ENCODE data around the gene CYP1A1. TPM values are rescaled to one million over a fixed set of nuclear protein-coding genes. Genes with fewer than 3 reads are reported as not detected.
A peak's percentile ranks its signal among the peaks of the same experiment; 100 is the strongest.

CYP1A1 gene
- total and polyA plus RNA-seq, 2 experiments from 2014 or later = 0.16 to 1.4 TPM

- Histone ChIP-seq H3K4me3 (no peak overlapping the region), H3K9me2 (ENCODE audit: insufficient read depth) (no peaks in the 10 kb centered on the region), H3K27ac (ENCODE audit: low read depth) (no peak overlapping the region), H2AFZ (peak overlapping the region; percentile 66; the same call in 1 of the 2 replicates), H3K27me3 (ENCODE audit: insufficient read depth) (no peaks in the 10 kb centered on the region), H3F3A (replicated peaks; ENCODE audit: low read depth) (0 out of 2 replicates have a peak, but pooled peaks cover 3% of the 10 kb centered on the region), H3K4me2 (no peak overlapping the region), H4K20me1 (replicated peaks; ENCODE audit: insufficient read depth) (no peaks in the 10 kb centered on the region), H3K4me1 (ENCODE audit: insufficient read depth) (peaks cover 8% of the 10 kb centered on the region; the same call in 1 of the 2 replicates), H3K36me3 (ENCODE audit: insufficient read depth) (no peaks in the 10 kb centered on the region), H3K79me2 (replicated peaks; ENCODE audit: insufficient read depth) (no peaks in the 10 kb centered on the region)
- peaks cover 25% of the 10 kb centered on the region; the same call in 2 of the 3 replicates for H3K4me1 Mint-ChIP-seq
- ATAC-seq (no peak), DNase-seq (ENCODE audit: low spot score) (no peak)
- TF ChIP-seq CTCF (conservative IDR thresholded peaks at IDR 0.05; ENCODE audit: low read depth in 2 of 2) = no peak
- TF ChIP-seq ZNF462 (CRISPR knock-in tag; IDR thresholded peaks at IDR 0.05) = no peak
- TF ChIP-seq ZNF331 (CRISPR knock-in tag; IDR thresholded peaks at IDR 0.05; ENCODE audit: low read depth) = no peak
- TF ChIP-seq EZH2 (IDR thresholded peaks at IDR 0.05; ENCODE audit: low read depth, unreplicated experiment) = no peak
- TF ChIP-seq STAT1 (IDR thresholded peaks at IDR 0.05; ENCODE audit: unreplicated experiment) = no peak
- TF ChIP-seq CREB1 (CRISPR knock-in tag; IDR thresholded peaks at IDR 0.05; ENCODE audit: low read depth) = no peak
- TF ChIP-seq ETS1 (IDR thresholded peaks at IDR 0.05) = no peak
- no peak for TF ChIP-seq JUNB (IDR thresholded peaks at IDR 0.05; ENCODE audit: unreplicated experiment)
- no peak for TF ChIP-seq ZNF114 (CRISPR knock-in tag; IDR thresholded peaks at IDR 0.05)
- TF ChIP-seq REST (IDR thresholded peaks at IDR 0.05; ENCODE audit: unreplicated experiment) = no peak
- no peak for TF ChIP-seq EZH2phosphoT487 (IDR thresholded peaks at IDR 0.05; ENCODE audit: unreplicated experiment)
- TF ChIP-seq POLR2AphosphoS5 (IDR thresholded peaks at IDR 0.05; ENCODE audit: low read depth) = no peak
- TF ChIP-seq NANOG (IDR thresholded peaks at IDR 0.05; ENCODE audit: borderline replicate concordance) = no peak
- H3K27ac Mint-ChIP-seq = no peak overlapping the region
- H3K27me3 Mint-ChIP-seq (ENCODE audit: insufficient read depth, low read depth, poor library complexity) = peaks cover 17% of the 10 kb centered on the region
- H3K9me3 Mint-ChIP-seq = no peaks in the 10 kb centered on the region
- no peak overlapping the region for H3K4me3 Mint-ChIP-seq
- H3K36me3 Mint-ChIP-seq (ENCODE audit: low read depth) = no peaks in the 10 kb centered on the region
Measured at GRCh38 chr15:74770211-74770903, 45.0 kb upstream of the CYP1A1 start.

Measured in GM23338 (cell line).